Activated naive CD4-positive, alpha-beta T cell treated with anti-CD3 and anti-CD28 coated beads, Interleukin-2, amount 10 ng/mL, durations not matched to agents 7 days and 5 days (primary cell): ENCODE results near the gene RASSF10.
A peak's percentile ranks its signal among the peaks of the same experiment; 100 is the strongest.

ENCODE experiments used
- CTCF ChIA-PET: fragments of 350-600 bp; sonication (Branson Sonifier 250); formaldehyde crosslinking; loops from one replicate; lab custom pipeline; 2021; ENCODE audit warnings: antibody characterized with exemption; lab: Charles Lee
- DNase-seq: peaks from one replicate; pipeline ENCODE4 v3.0.0-alpha.2; 2020
- H3K27ac Mint-ChIP-seq: one replicate; pipeline ENCODE4 v1.8.0; 2021; ENCODE audit warnings: mild to moderate bottlenecking, moderate library complexity, mixed read lengths
- H3K27me3 Mint-ChIP-seq: one replicate; pipeline ENCODE4 v1.8.0; 2021; ENCODE audit warnings: mild to moderate bottlenecking, mixed read lengths
- H3K36me3 Mint-ChIP-seq: one replicate; pipeline ENCODE4 v1.8.0; 2021; ENCODE audit warnings: mixed read lengths
- H3K4me1 Mint-ChIP-seq: one replicate; pipeline ENCODE4 v1.8.0; 2021; ENCODE audit warnings: mixed read lengths
- H3K4me3 Mint-ChIP-seq: one replicate; pipeline ENCODE4 v1.8.0; 2021; ENCODE audit warnings: mild to moderate bottlenecking, moderate library complexity, mixed read lengths
- H3K9me3 Mint-ChIP-seq: one replicate; pipeline ENCODE4 v1.8.0; 2021; ENCODE audit warnings: mixed read lengths

The RASSF10 gene

DNA sequence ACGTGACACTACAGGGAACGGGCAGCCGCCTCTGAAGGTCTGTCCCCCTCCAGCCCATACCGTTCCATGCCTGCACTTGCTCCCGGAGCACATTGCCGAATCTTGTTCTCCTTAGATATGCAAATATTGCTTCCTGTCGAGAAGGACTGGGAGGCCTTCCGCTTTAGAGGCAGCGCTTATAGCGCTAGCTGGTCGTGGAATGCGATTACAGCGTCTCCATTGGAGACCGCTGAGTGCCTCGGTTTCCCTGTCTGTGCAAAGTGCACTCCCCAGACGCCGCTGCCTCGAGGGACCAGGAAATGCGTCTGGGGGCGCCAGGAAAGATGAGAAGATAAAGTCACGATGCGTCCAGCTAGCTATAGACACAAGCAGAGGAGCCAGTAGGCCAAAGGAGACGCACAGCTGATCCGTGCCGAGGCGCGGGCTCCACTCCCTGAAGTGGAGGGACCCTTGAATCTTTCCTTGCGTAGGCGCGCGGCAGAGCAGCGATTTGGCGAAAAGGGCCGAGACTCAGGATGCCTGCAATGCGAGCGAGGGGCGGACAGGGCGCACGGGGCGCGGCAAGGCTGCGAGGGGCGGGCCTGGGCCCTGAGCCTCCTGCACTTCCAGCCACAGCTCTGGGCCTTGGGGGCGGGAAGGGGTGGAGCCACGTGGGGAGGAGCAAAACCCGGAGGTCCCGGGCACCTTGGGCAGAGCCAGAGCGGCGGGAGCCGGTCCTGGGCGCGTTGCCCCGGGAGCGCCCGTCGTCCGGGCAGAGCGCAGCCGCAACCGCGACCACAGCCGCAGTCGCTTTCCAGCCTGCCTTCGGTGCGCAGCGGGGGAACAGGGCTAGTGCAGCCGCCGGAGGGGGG is at the start of gene RASSF10:
Gene RASSF10, plus strand, starts transcription at position 692 of the 851 bp plus-strand sequence. CDS start 261 bp downstream, outside the sequence.
- Mint-ChIP-seq H3K4me3 (no peak within 1 kb of the TSS), H3K9me3 (no peaks in the 10 kb centered on the region), H3K36me3 (no peaks in the 10 kb centered on the region), H3K27ac (no peak within 1 kb of the TSS), H3K27me3 (peaks cover 75% of the 10 kb centered on the region), H3K4me1 (peaks cover 4% of the 10 kb centered on the region)
- DNase-seq, result peak; percentile 34
- CTCF ChIA-PET, result no interaction called here

DNA sequence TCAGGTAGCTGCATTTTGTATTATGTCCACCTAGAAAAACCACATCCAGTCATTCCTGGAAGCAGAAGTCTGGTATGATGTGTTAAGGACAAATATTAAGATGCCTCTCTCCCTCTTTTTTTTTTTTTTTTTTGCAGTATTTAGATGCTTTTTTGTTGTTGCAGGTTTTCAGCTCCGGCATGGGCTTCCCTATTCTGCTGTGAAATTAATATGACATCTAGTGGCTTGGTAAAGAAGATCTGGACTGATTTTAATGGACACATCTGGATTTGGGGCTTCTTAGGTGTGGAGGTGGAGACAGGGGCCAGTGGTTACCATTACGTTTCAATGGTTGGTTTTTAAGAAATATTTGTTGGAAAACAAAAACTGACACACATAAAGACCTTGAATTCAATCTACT is 47.5 kb upstream of the RASSF10 start:
- no peak for DNase-seq
- no peaks in the 10 kb centered on the region for H3K4me1 Mint-ChIP-seq
- peaks cover 28% of the 10 kb centered on the region for H3K27me3 Mint-ChIP-seq
- no peak overlapping the region for H3K4me3 Mint-ChIP-seq
- no peaks in the 10 kb centered on the region for H3K36me3 Mint-ChIP-seq
- H3K27ac Mint-ChIP-seq, result no peak overlapping the region
- CTCF ChIA-PET, result no interaction called here
- no peaks in the 10 kb centered on the region for H3K9me3 Mint-ChIP-seq

DNA sequence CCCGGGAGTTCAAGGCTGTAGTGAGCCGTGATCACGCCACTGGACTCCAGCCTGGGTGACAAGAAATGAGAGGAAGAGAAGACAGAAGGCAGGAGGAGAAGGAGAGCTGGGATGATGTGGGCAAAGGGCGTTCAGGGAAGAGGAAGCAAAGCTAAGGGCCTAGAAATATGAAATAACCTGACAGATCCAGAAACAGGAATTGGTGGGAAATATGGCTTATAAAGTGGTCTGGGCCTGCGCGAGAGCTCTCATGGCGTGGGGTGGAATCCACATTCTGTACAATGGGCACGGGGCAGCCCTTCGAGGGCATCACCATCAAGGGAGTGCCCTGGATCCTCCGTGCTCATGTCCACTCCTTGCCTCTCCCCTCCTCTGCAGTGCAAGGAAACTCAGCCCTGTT is 46.8 kb upstream of the RASSF10 start:
- Mint-ChIP-seq H3K27ac (no peak overlapping the region), H3K27me3 (peaks cover 33% of the 10 kb centered on the region), H3K4me3 (no peak overlapping the region), H3K36me3 (no peaks in the 10 kb centered on the region), H3K9me3 (no peaks in the 10 kb centered on the region), H3K4me1 (no peaks in the 10 kb centered on the region)
- CTCF ChIA-PET, result no interaction called here
- no peak for DNase-seq

DNA sequence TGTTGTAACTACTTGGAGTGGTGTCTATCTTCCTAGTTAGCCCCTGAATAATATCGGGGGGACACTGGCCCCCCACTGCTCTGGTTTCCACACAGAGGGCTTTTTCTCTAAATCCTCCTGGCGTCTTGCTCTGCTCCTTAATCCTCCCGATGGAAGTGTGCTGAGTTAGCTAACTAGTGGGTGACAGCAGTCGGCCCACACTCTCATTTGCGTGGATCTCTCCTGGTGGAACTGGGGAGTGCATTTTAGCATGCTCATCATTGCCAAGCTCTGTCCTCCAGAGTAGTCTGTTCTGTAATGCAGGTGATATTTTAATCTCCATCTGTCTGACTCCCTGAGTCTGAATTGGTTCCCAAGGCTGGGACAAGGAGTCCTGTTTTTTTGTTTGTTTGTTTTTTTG is 46.1 kb upstream of the RASSF10 start:
- Mint-ChIP-seq H3K27me3 (peaks cover 33% of the 10 kb centered on the region), H3K4me3 (no peak overlapping the region), H3K9me3 (no peaks in the 10 kb centered on the region), H3K27ac (no peak overlapping the region), H3K4me1 (no peaks in the 10 kb centered on the region), H3K36me3 (no peaks in the 10 kb centered on the region)
- DNase-seq, result no peak
- CTCF ChIA-PET, result interaction anchor here (0.9 to 1.0 kb wide), 2 partner anchors 212 to 504 kb away, joined by 3 to 4 read pairs; no protein-coding TSS in a partner anchor

DNA sequence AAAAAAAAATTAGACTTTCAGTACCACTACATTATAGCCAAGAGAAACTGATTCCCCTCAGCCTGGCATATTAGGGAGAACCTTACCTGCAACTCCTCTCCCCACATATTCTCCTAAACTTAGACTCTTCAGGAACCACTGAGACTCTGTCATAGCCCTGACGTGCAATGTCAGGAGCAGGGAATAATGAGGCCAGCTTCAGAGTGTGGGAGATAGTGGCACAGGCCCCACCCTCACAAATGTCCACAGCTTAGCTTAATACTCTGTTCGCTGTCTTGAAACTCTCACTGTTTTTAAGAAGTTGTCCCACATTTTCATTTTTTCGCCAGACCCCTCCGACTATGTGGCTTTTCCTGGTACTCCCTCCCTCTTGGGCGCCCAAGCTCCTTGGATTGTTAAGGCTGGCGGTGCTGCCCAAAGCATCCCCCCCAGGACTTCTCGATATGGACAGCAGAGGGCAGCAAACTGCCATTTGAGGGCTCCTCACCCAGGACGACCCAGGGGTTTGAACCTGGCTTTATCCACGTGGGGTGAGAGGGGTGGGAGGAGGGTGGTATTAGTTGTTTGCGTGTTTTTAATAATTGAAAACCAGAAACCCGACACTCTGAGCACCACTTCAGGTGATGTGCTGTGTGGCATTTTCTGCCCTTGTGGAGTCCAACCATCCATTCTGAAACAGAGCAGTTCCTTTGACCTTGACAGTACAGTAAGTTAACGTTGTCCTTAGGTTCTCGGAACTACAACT is 45.2 kb upstream of the RASSF10 start:
- Mint-ChIP-seq H3K4me1 (no peaks in the 10 kb centered on the region), H3K9me3 (no peaks in the 10 kb centered on the region), H3K4me3 (no peak overlapping the region), H3K27ac (no peak overlapping the region), H3K36me3 (no peaks in the 10 kb centered on the region), H3K27me3 (peaks cover 33% of the 10 kb centered on the region)
- CTCF ChIA-PET, result interaction anchor here (0.7 to 1.2 kb wide), 12 partner anchors 10 to 503 kb away, joined by 3 to 9 read pairs (median 4); no protein-coding TSS in a partner anchor
- DNase-seq, result peak; percentile 69

DNA sequence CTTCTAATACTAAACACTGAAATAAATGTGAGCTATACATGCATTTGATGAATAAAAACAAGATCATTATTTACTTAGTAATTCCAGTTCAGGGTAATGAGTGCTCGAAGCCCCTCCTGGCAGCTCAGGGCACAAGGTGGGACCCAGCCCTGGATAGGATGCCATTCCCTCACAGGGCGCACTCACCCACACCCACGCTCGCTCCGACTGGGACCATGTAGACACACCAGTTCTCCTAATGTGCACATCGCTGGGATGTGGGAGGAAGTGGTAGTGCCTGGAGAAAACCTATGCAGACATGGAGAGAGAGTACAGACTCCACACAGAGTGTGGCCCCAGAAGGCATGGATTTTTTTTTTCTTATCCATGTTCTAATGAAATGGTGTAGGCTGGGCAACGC is 44.5 kb upstream of the RASSF10 start:
- H3K36me3 Mint-ChIP-seq, result no peaks in the 10 kb centered on the region
- CTCF ChIA-PET, result interaction anchor here (1.2 kb wide), 2 partner anchors 24 to 373 kb away, joined by 3 to 5 read pairs; no protein-coding TSS in a partner anchor
- DNase-seq, result no peak
- H3K4me1 Mint-ChIP-seq, result no peaks in the 10 kb centered on the region
- H3K27me3 Mint-ChIP-seq, result peaks cover 33% of the 10 kb centered on the region
- no peak overlapping the region for H3K27ac Mint-ChIP-seq
- H3K9me3 Mint-ChIP-seq, result no peaks in the 10 kb centered on the region
- no peak overlapping the region for H3K4me3 Mint-ChIP-seq

DNA sequence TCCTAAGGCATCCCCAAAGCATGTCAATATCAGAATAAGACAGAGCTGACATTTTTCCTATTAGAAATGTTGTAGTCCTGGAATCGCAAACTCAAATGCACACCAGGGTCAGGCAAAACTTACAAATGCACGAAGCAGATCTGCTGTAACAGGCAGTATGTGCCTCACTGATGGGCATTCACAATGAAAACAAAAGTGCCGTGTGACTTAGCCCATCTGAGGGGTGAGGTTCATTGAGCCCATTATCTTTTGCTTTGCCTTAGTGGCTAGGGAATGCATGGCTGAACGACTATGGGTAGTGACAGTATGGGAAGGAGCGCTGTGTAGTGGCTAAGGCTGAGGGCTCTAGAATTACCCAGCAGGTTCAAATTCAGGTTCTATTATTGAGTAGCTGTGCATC is 43.1 kb upstream of the RASSF10 start:
- H3K9me3 Mint-ChIP-seq, result no peaks in the 10 kb centered on the region
- H3K27me3 Mint-ChIP-seq, result peaks cover 33% of the 10 kb centered on the region
- no peaks in the 10 kb centered on the region for H3K36me3 Mint-ChIP-seq
- no peak for DNase-seq
- no peaks in the 10 kb centered on the region for H3K4me1 Mint-ChIP-seq
- H3K27ac Mint-ChIP-seq, result no peak overlapping the region
- CTCF ChIA-PET, result interaction anchor here (0.9 kb wide), 1 partner anchor 168 kb away, joined by 3 read pairs; no protein-coding TSS in a partner anchor
- no peak overlapping the region for H3K4me3 Mint-ChIP-seq

DNA sequence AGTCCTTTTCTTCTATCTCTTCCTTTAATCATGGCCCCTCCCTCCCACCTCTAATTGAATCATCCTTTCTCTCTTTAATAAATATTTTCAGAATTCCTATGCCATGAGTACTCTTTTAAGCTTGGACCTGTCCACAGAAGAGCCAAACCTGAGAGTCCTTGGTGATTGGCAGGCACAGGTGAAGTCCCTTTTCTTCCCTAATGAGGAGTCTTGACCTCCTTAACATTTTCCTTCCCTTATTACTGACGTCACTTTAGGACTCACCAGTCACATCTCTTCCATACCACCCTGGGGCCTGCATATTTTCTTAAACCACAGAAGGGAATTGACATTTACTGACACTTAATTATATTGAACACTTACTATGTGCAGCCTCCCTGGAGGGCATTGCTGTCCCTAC is 41.0 kb upstream of the RASSF10 start:
- no peak overlapping the region for H3K27ac Mint-ChIP-seq
- CTCF ChIA-PET, result no interaction called here
- no peaks in the 10 kb centered on the region for H3K4me1 Mint-ChIP-seq
- H3K4me3 Mint-ChIP-seq, result no peak overlapping the region
- H3K27me3 Mint-ChIP-seq, result peaks cover 22% of the 10 kb centered on the region
- H3K36me3 Mint-ChIP-seq, result no peaks in the 10 kb centered on the region
- DNase-seq, result no peak
- no peaks in the 10 kb centered on the region for H3K9me3 Mint-ChIP-seq

DNA sequence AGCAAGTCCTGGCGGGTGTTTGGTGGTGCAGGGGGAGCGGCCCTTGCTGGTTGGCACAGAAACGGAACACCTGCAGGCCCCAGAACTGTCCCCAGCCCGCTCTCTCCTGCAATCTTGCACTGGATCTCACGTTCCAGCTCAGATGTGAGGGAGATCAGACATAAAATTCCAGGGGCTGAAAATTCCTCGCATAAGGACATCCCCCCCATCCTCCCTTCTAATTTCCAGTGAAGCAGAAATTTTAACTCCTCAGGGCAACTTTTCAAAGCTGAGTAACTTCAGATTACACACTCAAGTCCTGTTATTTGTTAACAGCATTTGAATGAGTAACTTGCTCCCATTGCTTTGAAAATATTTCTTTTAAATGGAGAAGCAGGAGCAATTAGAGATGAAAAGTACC is 40.3 kb upstream of the RASSF10 start:
- H3K27me3 Mint-ChIP-seq, result peaks cover 26% of the 10 kb centered on the region
- H3K4me1 Mint-ChIP-seq, result no peaks in the 10 kb centered on the region
- H3K36me3 Mint-ChIP-seq, result no peaks in the 10 kb centered on the region
- CTCF ChIA-PET, result no interaction called here
- DNase-seq, result no peak
- no peaks in the 10 kb centered on the region for H3K9me3 Mint-ChIP-seq
- no peak overlapping the region for H3K4me3 Mint-ChIP-seq
- H3K27ac Mint-ChIP-seq, result no peak overlapping the region

DNA sequence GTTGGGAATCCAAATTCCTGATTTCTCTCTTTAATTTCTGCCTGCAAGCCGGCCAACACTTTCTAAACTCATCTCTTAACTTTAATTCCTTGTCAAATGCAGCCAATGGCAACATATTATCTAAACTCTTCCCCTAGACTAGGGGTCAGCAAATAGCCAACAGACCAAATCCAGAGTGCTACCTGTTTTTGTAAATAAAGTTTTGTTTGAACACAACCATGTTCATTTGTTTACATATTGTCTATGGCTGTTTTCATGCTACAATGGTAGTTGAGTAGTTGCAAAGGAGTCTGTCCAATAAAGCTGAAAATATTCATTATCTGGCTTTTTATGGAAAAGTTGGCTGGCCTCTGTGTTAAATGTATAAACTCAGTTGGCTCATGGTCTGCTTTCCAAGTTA is 37.2 kb upstream of the RASSF10 start:
- CTCF ChIA-PET, result no interaction called here
- H3K27ac Mint-ChIP-seq, result no peak overlapping the region
- DNase-seq, result no peak
- no peaks in the 10 kb centered on the region for H3K36me3 Mint-ChIP-seq
- no peak overlapping the region for H3K4me3 Mint-ChIP-seq
- no peaks in the 10 kb centered on the region for H3K9me3 Mint-ChIP-seq
- H3K4me1 Mint-ChIP-seq, result no peaks in the 10 kb centered on the region
- peaks cover 17% of the 10 kb centered on the region for H3K27me3 Mint-ChIP-seq

DNA sequence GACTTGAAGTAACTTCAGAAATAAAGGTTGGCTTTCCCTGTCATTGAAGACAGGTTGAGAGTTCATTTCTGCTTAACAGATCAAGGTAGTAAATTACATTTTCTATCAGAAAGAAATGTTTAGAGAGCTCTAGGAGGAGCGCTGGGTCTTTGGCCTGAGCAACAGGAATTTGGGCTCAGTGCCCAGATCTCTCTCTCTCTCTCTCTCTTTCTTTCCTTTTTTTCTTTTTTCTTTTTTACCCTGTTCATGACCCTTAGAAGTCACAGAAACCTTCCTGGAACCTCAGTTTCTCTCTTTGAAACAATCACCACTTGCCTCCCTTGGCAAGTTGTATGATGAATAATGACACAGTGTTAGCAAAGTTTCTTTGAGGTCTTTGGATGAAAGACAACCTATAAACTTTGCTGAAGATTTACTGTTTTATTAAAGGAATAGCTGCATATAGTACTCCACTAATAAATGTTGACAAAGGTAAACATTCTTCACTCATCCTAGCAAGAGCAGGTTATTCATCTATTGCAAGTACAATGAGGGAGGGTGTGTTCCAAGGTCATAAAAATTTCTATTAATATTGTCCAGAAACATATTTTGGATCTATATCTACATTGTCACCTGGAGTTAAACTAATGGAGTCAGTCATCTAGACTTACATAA is 35.5 kb upstream of the RASSF10 start:
- H3K9me3 Mint-ChIP-seq, result no peaks in the 10 kb centered on the region

DNA sequence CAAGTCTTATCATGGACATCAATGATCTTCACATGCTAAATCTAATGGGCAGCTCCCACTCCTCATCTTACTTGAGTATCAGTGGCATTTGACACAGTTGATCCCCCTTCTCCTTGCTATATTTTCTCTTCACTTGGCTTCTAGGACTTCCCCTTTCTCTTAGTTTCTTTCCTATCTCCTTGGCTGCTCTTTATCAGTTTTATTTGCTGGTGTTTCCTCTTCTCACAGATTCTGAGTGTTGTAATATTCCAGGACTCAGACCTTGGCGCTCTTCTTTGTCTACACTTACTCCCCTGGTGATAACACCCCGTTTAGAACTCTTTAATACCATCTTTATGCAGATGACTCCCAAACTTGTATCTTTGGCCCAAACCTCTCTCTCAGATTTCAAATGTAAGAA is 33.9 kb upstream of the RASSF10 start:
- no peak overlapping the region for H3K27ac Mint-ChIP-seq
- no peaks in the 10 kb centered on the region for H3K9me3 Mint-ChIP-seq
- no peak for DNase-seq
- no peaks in the 10 kb centered on the region for H3K4me1 Mint-ChIP-seq
- CTCF ChIA-PET, result interaction anchor here (1.6 kb wide), 1 partner anchor 11 kb away, joined by 9 read pairs; no protein-coding TSS in a partner anchor
- no peak overlapping the region for H3K4me3 Mint-ChIP-seq
- peaks cover 9% of the 10 kb centered on the region for H3K27me3 Mint-ChIP-seq
- no peaks in the 10 kb centered on the region for H3K36me3 Mint-ChIP-seq

More for the DNA sequence above, 35.5 kb upstream of the RASSF10 start:
- Mint-ChIP-seq H3K36me3 (no peaks in the 10 kb centered on the region), H3K27ac (no peak overlapping the region), H3K27me3 (peaks cover 9% of the 10 kb centered on the region), H3K4me1 (no peaks in the 10 kb centered on the region), H3K4me3 (no peak overlapping the region)
- DNase-seq, result no peak
- CTCF ChIA-PET, result interaction anchor here (1.6 kb wide), 1 partner anchor 10 kb away, joined by 9 read pairs; no protein-coding TSS in a partner anchor

DNA sequence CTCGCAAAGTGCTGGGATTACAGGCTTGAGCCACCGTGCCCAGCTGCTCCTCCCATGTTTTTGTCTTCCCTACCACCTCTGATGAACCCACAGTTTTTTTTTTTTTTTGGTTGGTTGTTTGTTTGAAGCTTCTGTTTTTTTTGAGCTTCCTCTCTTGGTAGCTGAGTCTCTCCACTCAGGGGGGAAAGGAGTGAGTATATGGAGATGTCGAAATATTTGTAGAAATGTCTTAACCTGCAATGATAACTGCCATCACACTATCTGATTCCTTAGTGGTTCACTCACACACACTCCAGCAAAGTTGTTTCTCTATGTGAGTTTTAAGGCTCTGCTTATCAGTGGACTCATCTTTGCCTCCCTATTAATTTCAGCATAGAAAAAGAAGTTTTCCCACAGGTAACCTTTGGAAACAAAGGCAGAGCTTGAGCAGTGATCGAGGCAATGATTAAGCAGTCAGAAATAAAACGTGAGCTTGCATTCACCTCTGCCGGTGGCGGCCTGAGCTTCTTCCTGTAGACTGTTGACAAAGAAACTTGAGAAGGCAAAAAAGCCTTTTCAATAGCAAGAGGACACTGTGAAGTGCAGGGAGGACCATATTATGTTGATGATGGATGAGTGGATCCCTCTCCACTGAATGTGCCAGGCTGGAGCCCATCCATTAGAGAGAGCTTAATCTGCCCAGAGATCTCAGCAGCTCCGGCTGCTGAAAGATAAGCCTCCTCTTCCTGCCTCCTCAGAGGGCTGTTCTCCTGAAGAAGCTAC is 29.0 kb upstream of the RASSF10 start:
- Mint-ChIP-seq H3K27ac (no peak overlapping the region), H3K27me3 (peaks cover 7% of the 10 kb centered on the region), H3K4me3 (no peak overlapping the region), H3K4me1 (no peaks in the 10 kb centered on the region), H3K9me3 (no peaks in the 10 kb centered on the region), H3K36me3 (no peaks in the 10 kb centered on the region)
- DNase-seq, result no peak
- CTCF ChIA-PET, result no interaction called here
